GM23248 (cell line): ENCODE results near the gene TSHZ2. TPM values are rescaled to one million over a fixed set of nuclear protein-coding genes. Genes with fewer than 3 reads are reported as not detected.

ENCODE experiments used
- DNase-seq: peaks from one replicate; pipeline ENCODE4 v3.0.0-alpha.2; 2015
- H2AFZ ChIP-seq: fragments of 200-600 bp; sonication (generic); 2 replicates; pipeline ENCODE4 v1.6.1; 2016; ENCODE audit warnings: antibody characterized with exemption
- H3F3A ChIP-seq: fragments of 200-600 bp; sonication (generic); 2 replicates; pipeline ENCODE4 v1.6.1; 2016; ENCODE audit warnings: mild to moderate bottlenecking, antibody characterized with exemption, mixed run types; ENCODE audit not compliant: insufficient read depth
- H3K27ac ChIP-seq: fragments of 200-600 bp; sonication (generic); 2 replicates; pipeline ENCODE4 v1.5.1; 2016; ENCODE audit warnings: mild to moderate bottlenecking
- H3K27me3 ChIP-seq: fragments of 200-600 bp; sonication (generic); replicated peaks from 2 replicates; pipeline ENCODE4 v1.6.1; 2016; ENCODE audit warnings: mild to moderate bottlenecking; ENCODE audit not compliant: insufficient read depth
- H3K36me3 ChIP-seq: fragments of 200-600 bp; sonication (generic); 2 replicates; pipeline ENCODE4 v1.6.1; 2016; ENCODE audit warnings: low read depth, mild to moderate bottlenecking
- H3K4me1 ChIP-seq: fragments of 200-600 bp; sonication (generic); 2 replicates; pipeline ENCODE4 v1.6.1; 2016; ENCODE audit warnings: mild to moderate bottlenecking; ENCODE audit not compliant: insufficient read depth
- H3K4me2 ChIP-seq: fragments of 200-600 bp; sonication (generic); one replicate; pipeline ENCODE4 v1.6.1; 2016; ENCODE audit warnings: mild to moderate bottlenecking; ENCODE audit not compliant: unreplicated experiment
- H3K4me3 ChIP-seq: fragments of 200-600 bp; sonication (generic); 2 replicates; pipeline ENCODE4 v1.5.1; 2016; ENCODE audit warnings: mild to moderate bottlenecking
- H3K79me2 ChIP-seq: fragments of 200-600 bp; sonication (generic); 2 replicates; pipeline ENCODE4 v1.6.1; 2016; ENCODE audit warnings: mild to moderate bottlenecking; ENCODE audit not compliant: insufficient read depth
- H3K9ac ChIP-seq: fragments of 200-600 bp; sonication (generic); 2 replicates; pipeline ENCODE4 v1.6.1; 2016; ENCODE audit warnings: mild to moderate bottlenecking
- H3K9me2 ChIP-seq: fragments of 200-600 bp; sonication (generic); 2 replicates; pipeline ENCODE4 v1.6.1; 2016; ENCODE audit warnings: mixed run types, mild to moderate bottlenecking, moderate library complexity; ENCODE audit not compliant: insufficient read depth
- H3K9me3 ChIP-seq: fragments of 200-600 bp; sonication (generic); one replicate; pipeline ENCODE4 v1.6.1; 2017; ENCODE audit warnings: low read depth
- H4K20me1 ChIP-seq: fragments of 200-600 bp; sonication (generic); 2 replicates; pipeline ENCODE4 v1.6.0; 2016; ENCODE audit not compliant: insufficient read depth
- EZH2 ChIP-seq: fragments of 200-600 bp; sonication (generic); IDR thresholded peaks from 2 replicates; pipeline ENCODE4 v1.6.1; 2018; ENCODE audit warnings: antibody characterized with exemption, mild to moderate bottlenecking; ENCODE audit not compliant: insufficient read depth, poor library complexity, severe bottlenecking
- EZH2phosphoT487 ChIP-seq: fragments of 200-600 bp; sonication (generic); IDR thresholded peaks from 2 replicates; pipeline ENCODE4 v1.6.1; 2018; ENCODE audit warnings: antibody characterized with exemption, moderate library complexity, mild to moderate bottlenecking, low read depth; ENCODE audit not compliant: insufficient read depth
- WGBS, 2 experiments: methylation state at CpG; one replicate each; pipeline ENCODE4 v1.1.6; 2015 to 2017; ENCODE audit warnings: low lambda C conversion rate in 2 of 2, low coverage in 1 of 2; ENCODE audit errors: missing lambda C conversion rate in 2 of 2; 5-methylcytosine and 5-hydroxymethylcytosine counted together
- in situ Hi-C: fragments of 300-500 bp; cut with MboI; formaldehyde crosslinking; loops from 2 replicates; pipeline ENCODE4 v1.15.0; 2020
- polyA plus RNA-seq: library from polyadenylated mRNA; unstranded; fragments of >200 nt; fragmentation: Nextera tagmentation; extraction: Ambion mirVana; gene quantifications from 2 replicates; pipeline ENCODE4 v1.2.1, GENCODE V29; 2016
- total RNA-seq: library from RNA; depleted of rRNA; stranded (reverse); fragments of >200 nt; shearing (Covaris generic); gene quantifications from 2 replicates; pipeline ENCODE4 v1.2.3, GENCODE V29; 2014

TSHZ2 gene
- total and polyA plus RNA-seq, 2 experiments from 2014 or later = 4.5 to 13.4 TPM

DNA sequence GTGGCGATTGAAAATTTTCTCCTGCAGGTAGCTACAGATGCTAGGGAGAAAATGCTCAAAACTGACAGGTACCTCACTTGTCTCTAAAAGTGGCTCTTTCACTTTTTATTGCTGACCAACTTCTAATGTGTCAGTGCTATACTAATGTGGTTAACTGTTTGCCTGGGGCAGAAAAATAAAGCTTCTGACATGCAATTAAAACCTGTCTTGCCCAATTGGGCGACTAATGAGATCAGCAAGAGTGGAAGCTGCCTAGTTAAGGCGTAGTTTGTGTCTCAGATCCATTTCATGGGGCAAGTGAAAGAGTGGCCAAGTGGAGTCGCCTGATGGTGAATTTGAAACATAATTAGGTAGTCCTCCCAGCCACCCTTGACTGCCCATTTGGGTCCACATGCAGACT lies 193.3 kb downstream of the TSHZ2 start:
- no peaks in the 10 kb centered on the region for H3K36me3 ChIP-seq
- H3K27ac ChIP-seq = no peak overlapping the region
- H3K27me3 ChIP-seq = no peaks in the 10 kb centered on the region
- H3K9me3 ChIP-seq = no peaks in the 10 kb centered on the region
- DNase-seq = no peak
- no peak overlapping the region for H3K4me2 ChIP-seq
- in situ Hi-C loops = no loop called here
- H3K4me3 ChIP-seq = no peak overlapping the region
- H3K79me2 ChIP-seq = no peaks in the 10 kb centered on the region
- peaks cover 27% of the 10 kb centered on the region for H3K4me1 ChIP-seq
- 94 to 97% methylated on average over 4 of the region's 4 CpGs for WGBS, 2 experiments
- H3K9me2 ChIP-seq = no peaks in the 10 kb centered on the region
- H4K20me1 ChIP-seq = no peaks in the 10 kb centered on the region
- no peak overlapping the region for H2AFZ ChIP-seq
- H3K9ac ChIP-seq = no peak overlapping the region
- TF ChIP-seq EZH2phosphoT487 (no peak), EZH2 (no peak)
- H3F3A ChIP-seq = peaks cover 26% of the 10 kb centered on the region

DNA sequence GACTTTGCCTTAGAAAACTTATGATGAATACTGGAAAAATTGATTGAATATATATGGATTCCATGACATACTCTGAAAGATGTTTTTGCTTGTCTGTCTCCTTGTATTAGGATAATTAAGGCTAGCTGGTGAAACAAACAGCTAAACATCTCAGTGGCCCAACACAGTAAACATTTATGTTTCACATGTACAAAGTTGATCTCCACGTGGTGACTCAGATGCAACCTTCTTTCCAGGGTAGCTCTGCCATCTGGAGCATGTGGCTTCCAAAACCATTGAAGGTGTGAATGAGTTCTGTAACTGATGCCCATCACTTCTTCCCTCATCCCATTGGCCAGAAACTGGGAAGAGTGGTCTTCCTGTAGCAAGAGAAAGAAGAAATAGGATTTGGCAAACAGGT lies 196.3 kb downstream of the TSHZ2 start:
- no peak overlapping the region for H3K4me3 ChIP-seq
- H3K4me1 ChIP-seq = peaks cover 7% of the 10 kb centered on the region; the same call in 1 of the 2 replicates
- H4K20me1 ChIP-seq = no peaks in the 10 kb centered on the region
- H3K9ac ChIP-seq = no peak overlapping the region
- H3K36me3 ChIP-seq = no peaks in the 10 kb centered on the region
- H3K79me2 ChIP-seq = no peaks in the 10 kb centered on the region
- no peaks in the 10 kb centered on the region for H3K27me3 ChIP-seq
- peaks cover 7% of the 10 kb centered on the region; the same call in 1 of the 2 replicates for H3F3A ChIP-seq
- TF ChIP-seq EZH2phosphoT487 = no peak
- TF ChIP-seq EZH2 = no peak
- no peak for DNase-seq
- in situ Hi-C loops = no loop called here
- H3K9me3 ChIP-seq = no peaks in the 10 kb centered on the region
- H3K4me2 ChIP-seq = no peak overlapping the region
- H3K9me2 ChIP-seq = no peaks in the 10 kb centered on the region
- 45 to 65% methylated on average over 1 of the region's 1 CpG for WGBS, 2 experiments
- no peak overlapping the region for H3K27ac ChIP-seq
- H2AFZ ChIP-seq = no peak overlapping the region

DNA sequence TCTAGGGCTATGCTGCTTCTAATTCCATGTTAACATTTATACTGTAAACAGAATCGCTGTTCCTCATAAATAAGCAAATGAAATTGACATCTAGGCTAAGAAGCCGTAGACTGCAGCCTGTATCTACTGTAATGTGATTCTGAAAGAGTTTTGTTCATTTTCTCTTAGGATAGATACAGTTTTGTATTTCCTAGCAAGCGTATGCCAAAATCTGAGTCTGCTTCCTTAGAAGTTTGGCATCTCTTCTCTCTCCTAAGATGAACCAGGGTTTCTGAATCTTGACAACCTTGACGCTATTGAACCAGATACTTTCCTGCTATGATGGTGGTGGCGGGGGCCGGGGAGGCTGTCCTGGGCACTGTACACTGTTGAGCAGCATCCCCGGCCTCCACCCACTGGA lies 198.0 kb downstream of the TSHZ2 start:
- H3K27ac ChIP-seq = no peak overlapping the region
- no peaks in the 10 kb centered on the region for H3K36me3 ChIP-seq
- H3K4me3 ChIP-seq = no peak overlapping the region
- no peaks in the 10 kb centered on the region for H3K79me2 ChIP-seq
- H3K9me3 ChIP-seq = no peaks in the 10 kb centered on the region
- no peak for DNase-seq
- no peak overlapping the region for H2AFZ ChIP-seq
- no peak overlapping the region for H3K4me2 ChIP-seq
- no peak overlapping the region for H3K9ac ChIP-seq
- no peaks in the 10 kb centered on the region for H3K4me1 ChIP-seq
- in situ Hi-C loops = no loop called here
- H3F3A ChIP-seq = no peaks in the 10 kb centered on the region
- TF ChIP-seq EZH2phosphoT487 = no peak
- TF ChIP-seq EZH2 = no peak
- H3K9me2 ChIP-seq = no peaks in the 10 kb centered on the region
- WGBS, 2 experiments = 45 to 53% methylated on average over 7 of the region's 7 CpGs
- H3K27me3 ChIP-seq = no peaks in the 10 kb centered on the region
- H4K20me1 ChIP-seq = no peaks in the 10 kb centered on the region

GRCh38 chr20:53171065-53171464 lies 198.9 kb downstream of the TSHZ2 start:
- Histone ChIP-seq H3K9me2 (no peaks in the 10 kb centered on the region), H3K27ac (no peak overlapping the region), H3K9me3 (no peaks in the 10 kb centered on the region), H3K4me2 (no peak overlapping the region), H3K4me1 (no peaks in the 10 kb centered on the region), H2AFZ (no peak overlapping the region), H3K9ac (no peak overlapping the region), H3K36me3 (no peaks in the 10 kb centered on the region), H3K27me3 (no peaks in the 10 kb centered on the region), H3K79me2 (no peaks in the 10 kb centered on the region), H3K4me3 (no peak overlapping the region), H3F3A (no peaks in the 10 kb centered on the region), H4K20me1 (no peaks in the 10 kb centered on the region)
- 43 to 45% methylated on average over 6 of the region's 6 CpGs for WGBS, 2 experiments
- no peak for DNase-seq
- in situ Hi-C loops = no loop called here
- no peak for TF ChIP-seq EZH2
- TF ChIP-seq EZH2phosphoT487 = no peak

GRCh38 chr20:53174454-53174853 lies 202.3 kb downstream of the TSHZ2 start:
- no peaks in the 10 kb centered on the region for H3K27me3 ChIP-seq
- H3K27ac ChIP-seq = no peak overlapping the region
- DNase-seq = no peak
- no peak for TF ChIP-seq EZH2phosphoT487
- no peak for TF ChIP-seq EZH2
- H3K4me2 ChIP-seq = no peak overlapping the region
- H3K36me3 ChIP-seq = no peaks in the 10 kb centered on the region
- no peaks in the 10 kb centered on the region for H3K79me2 ChIP-seq
- no peaks in the 10 kb centered on the region for H3F3A ChIP-seq
- no peaks in the 10 kb centered on the region for H3K9me3 ChIP-seq
- WGBS, 2 experiments = 85 to 86% methylated on average over 3 of the region's 3 CpGs
- H2AFZ ChIP-seq = no peak overlapping the region
- no peaks in the 10 kb centered on the region for H3K4me1 ChIP-seq
- no peaks in the 10 kb centered on the region for H3K9me2 ChIP-seq
- H4K20me1 ChIP-seq = no peaks in the 10 kb centered on the region
- no peak overlapping the region for H3K4me3 ChIP-seq
- in situ Hi-C loops = no loop called here
- no peak overlapping the region for H3K9ac ChIP-seq
